ENCODE data around the gene CD22. TPM values are rescaled to one million over a fixed set of nuclear protein-coding genes. Genes with fewer than 3 reads are reported as not detected.

Gene CD22
- total and polyA plus RNA-seq, 10 of the 15 experiments (the other 5 are each of a cell fraction or from before 2014, with no cell fraction given), result 23.0 to 344 (median 181) TPM

- Histone ChIP-seq H4K20me1 (ENCODE audit: control insufficient read depth, insufficient read depth) (no peaks in the 10 kb centered on the region), H3K4me3 (no peak overlapping the region), H3K27ac (ENCODE audit: control insufficient read depth, insufficient read depth) (peak overlapping the region; percentile 35; the same call in 1 of the 2 replicates), H3K9ac (ENCODE audit: control insufficient read depth, insufficient read depth, low read length) (no peak overlapping the region), H3K79me2 (ENCODE audit: control insufficient read depth, insufficient read depth, low read length) (no peaks in the 10 kb centered on the region), H3K36me3 (ENCODE audit: control insufficient read depth in 2 of 2, insufficient read depth in 2 of 2, low read length in 1 of 2) (no peaks in the 10 kb centered on the region), H3K4me2 (ENCODE audit: control insufficient read depth, insufficient read depth) (peak overlapping the region; percentile 5; the same call in 1 of the 2 replicates), H3K4me1 (ENCODE audit: control insufficient read depth, insufficient read depth, low read length) (peaks cover 22% of the 10 kb centered on the region), H3K9me3 (replicated peaks; ENCODE audit: control insufficient read depth, insufficient read depth, low read length) (no peaks in the 10 kb centered on the region), H3K27me3 (replicated peaks in 1 of 2; ENCODE audit: control insufficient read depth in 2 of 2, insufficient read depth in 2 of 2, low read length in 1 of 2) (no peaks in the 10 kb centered on the region), H2AFZ (ENCODE audit: control insufficient read depth, low read depth, low read length) (no peak overlapping the region)
- intact Hi-C loops (cut with micrococcal nuclease; ENCODE audit: unreplicated experiment), result no loop called here
- BruUV-seq (replicated peaks), result no TSS peak
- 44% methylated on average over 8 of the region's 8 CpGs for WGBS (ENCODE audit: insufficient coverage, insufficient replicate concordance, low lambda C conversion rate, missing lambda C conversion rate)
- in situ Hi-C loops (cut with MboI), result no loop called here
- FAIRE-seq, result no peak
- peak; percentile 65 for DNase-seq (ENCODE audit: low read depth, low spot score)
- ChIA-PET CTCF (interaction anchor here (1.5 to 6.7 kb wide), 9 partner anchors 22 to 139 kb away, joined by 4 to 168 read pairs (median 27); no protein-coding TSS in a partner anchor), POLR2A (interaction anchor here (0.6 to 5.5 kb wide), 9 partner anchors 21 to 583 kb away, joined by 3 to 35 read pairs (median 7); no protein-coding TSS in a partner anchor), SMC1A (ENCODE audit: uncharacterized antibody, unreplicated experiment) (interaction anchor here (0.6 to 7.1 kb wide), 13 partner anchors 21 to 213 kb away, joined by 3 to 134 read pairs (median 28); no protein-coding TSS in a partner anchor), RAD21 (ENCODE audit: unreplicated experiment) (interaction anchor here (0.6 to 6.8 kb wide), 10 partner anchors 20 to 140 kb away, joined by 3 to 143 read pairs (median 37); no protein-coding TSS in a partner anchor)
- peak; percentile 61 for ATAC-seq
- TF ChIP-seq FOXM1 (IDR thresholded peaks at IDR 0.05; ENCODE audit: low read depth, low read length) (no peak), CBX3 (IDR thresholded peaks at IDR 0.05; ENCODE audit: borderline replicate concordance, low read depth) (no peak), PAX5 (IDR thresholded peaks at IDR 0.05; ENCODE audit: borderline replicate concordance, low read depth, low read length) (0 out of 2 replicates have a peak, but pooled peaks have one; percentile 35), SUPT20H (IDR thresholded peaks at IDR 0.05; ENCODE audit: borderline replicate concordance, control insufficient read depth, low read depth, low read length) (no peak), MTA2 (IDR thresholded peaks at IDR 0.05; ENCODE audit: low read depth) (peak; percentile 75; the same call in 1 of the 2 replicates), RCOR1 (conservative IDR thresholded peaks at IDR 0.05; ENCODE audit: low read depth, low read length) (no peak), PKNOX1 (IDR thresholded peaks at IDR 0.05) (no peak), ZNF274 (IDR thresholded peaks at IDR 0.05; ENCODE audit: insufficient read depth, insufficient read length) (no peak), GATAD2B (conservative IDR thresholded peaks at IDR 0.05; ENCODE audit: low read depth) (0 out of 2 replicates have a peak, but pooled peaks have one; percentile 33), CREB1 (IDR thresholded peaks at IDR 0.05; ENCODE audit: low read depth) (no peak), ATF3 (IDR thresholded peaks at IDR 0.05; ENCODE audit: borderline replicate concordance, extremely low read depth, low read depth, low read length) (no peak), MXI1 (IDR thresholded peaks at IDR 0.05; ENCODE audit: low read depth, low read length) (no peak), CHD1 (IDR thresholded peaks at IDR 0.05; ENCODE audit: low read depth, low read length) (no peak), CREM (IDR thresholded peaks at IDR 0.05; ENCODE audit: low read depth) (no peak), TCF3 (IDR thresholded peaks at IDR 0.05; ENCODE audit: borderline replicate concordance, insufficient read depth, low read depth, low read length) (no peak), KDM1A (IDR thresholded peaks at IDR 0.05; ENCODE audit: borderline replicate concordance) (no peak), ZBTB33 (IDR thresholded peaks at IDR 0.05) (no peak), NR2C2 (IDR thresholded peaks at IDR 0.05; ENCODE audit: borderline replicate concordance, control insufficient read depth, insufficient read length, low read depth) (no peak), SREBF2 (IDR thresholded peaks at IDR 0.05; ENCODE audit: low read length) (no peak), NFYA (IDR thresholded peaks at IDR 0.05; ENCODE audit: borderline replicate concordance, low read depth, low read length) (no peak), ZSCAN29 (IDR thresholded peaks at IDR 0.05) (no peak), CBX5 (IDR thresholded peaks at IDR 0.05; ENCODE audit: low read depth) (no peak), SIX5 (IDR thresholded peaks at IDR 0.05; ENCODE audit: low read depth, low read length, severe bottlenecking) (no peak), RELA (IDR thresholded peaks at IDR 0.05; ENCODE audit: borderline replicate concordance, partially characterized antibody) (no peak)
These were observed 25.9 kb downstream of the CD22 start for GRCh38 chr19:35354898-35355297.
